ENCODE data around the gene NOTCH3. TPM values are rescaled to one million over a fixed set of nuclear protein-coding genes. Genes with fewer than 3 reads are reported as not detected.
A peak's percentile ranks its signal among the peaks of the same experiment; 100 is the strongest.

NOTCH3 gene
- polyA plus RNA-seq, 1 donor from 2014 or later, result not detected

DNA sequence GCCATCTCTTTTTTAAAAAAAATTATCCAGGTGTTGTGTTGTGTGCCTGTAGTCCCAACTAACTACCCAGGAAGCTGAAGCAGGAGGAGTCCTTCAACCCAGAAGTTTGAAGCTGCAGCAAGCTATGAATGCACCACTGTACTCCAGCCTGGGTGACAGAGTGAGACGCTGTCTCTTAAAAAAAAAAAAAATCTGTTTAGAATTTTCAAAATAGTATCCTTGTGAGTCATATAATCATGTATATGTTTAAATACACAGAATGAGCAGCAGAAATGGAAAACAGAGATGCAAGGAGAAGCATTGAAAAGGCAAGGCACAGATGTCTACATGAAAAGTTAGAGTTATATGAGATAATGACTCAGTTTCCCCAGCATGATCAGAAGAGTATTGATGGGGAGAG lies 62.4 kb downstream of the NOTCH3 start:
- Mint-ChIP-seq H3K9me3 (peaks cover 0 to 10% (median 0%) of the 10 kb centered on the region in 3 donors), H3K27me3 (peaks cover 4% of the 10 kb centered on the region), H3K4me1 (no peaks in the 10 kb centered on the region), H3K27ac (no peak overlapping the region), H3K36me3 (peaks cover 2% of the 10 kb centered on the region), H3K4me3 (no peak overlapping the region)

DNA sequence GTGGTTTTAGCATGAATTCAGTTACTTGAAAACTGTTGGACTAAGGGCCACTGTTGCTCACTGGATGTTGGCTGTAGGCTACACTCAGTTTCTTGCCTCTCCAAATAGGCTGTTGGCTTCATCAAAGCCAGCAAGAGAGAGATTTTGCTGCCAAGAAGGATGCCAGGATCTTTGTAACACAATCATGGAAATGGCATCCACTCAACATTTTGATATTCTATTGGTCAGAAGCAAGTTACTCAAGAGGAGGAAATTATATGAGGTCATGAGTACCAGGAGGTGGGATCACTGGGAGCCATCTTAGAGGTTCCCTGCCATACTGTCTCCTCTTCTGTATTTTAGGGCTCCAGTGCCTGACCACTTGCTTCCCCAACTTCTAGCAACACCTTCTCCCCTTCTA lies 63.0 kb downstream of the NOTCH3 start:
- no peak overlapping the region for H3K27ac Mint-ChIP-seq
- H3K36me3 Mint-ChIP-seq, result peaks cover 2% of the 10 kb centered on the region
- peaks cover 0 to 10% (median 0%) of the 10 kb centered on the region in 3 donors for H3K9me3 Mint-ChIP-seq
- peaks cover 4% of the 10 kb centered on the region for H3K27me3 Mint-ChIP-seq
- H3K4me3 Mint-ChIP-seq, result no peak overlapping the region
- H3K4me1 Mint-ChIP-seq, result no peaks in the 10 kb centered on the region

DNA sequence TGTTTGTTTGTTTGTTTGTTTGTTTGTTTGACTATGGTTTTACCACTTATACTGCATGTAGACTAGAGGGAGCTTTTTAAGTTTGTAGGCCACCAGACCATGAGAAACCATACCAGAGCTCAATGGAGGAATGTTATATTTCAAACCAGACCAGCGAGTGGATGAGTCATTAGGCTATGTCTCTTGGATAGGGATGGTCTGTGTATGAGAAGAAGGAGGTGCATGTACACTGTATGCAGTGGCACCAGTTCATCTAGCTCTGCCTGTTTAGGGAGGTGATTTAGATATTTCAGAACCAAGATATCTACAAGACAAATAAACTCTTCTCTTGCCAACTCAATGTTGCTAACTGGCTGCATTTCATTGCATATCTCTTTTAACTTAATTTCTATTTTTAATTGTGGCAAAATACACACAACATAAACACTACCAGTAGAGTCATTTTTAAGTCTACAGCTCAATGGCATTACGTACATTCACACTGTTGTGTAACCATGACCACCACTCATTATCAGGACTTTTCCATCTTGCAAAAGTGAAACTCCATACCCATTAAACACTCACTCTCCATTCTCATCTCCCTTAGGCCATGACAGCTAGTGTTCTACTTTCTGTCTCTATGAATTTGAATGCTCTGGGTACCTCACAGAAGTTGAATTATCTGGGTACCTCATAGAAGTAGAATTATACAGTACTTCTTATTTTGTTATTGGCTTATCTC lies 64.4 kb downstream of the NOTCH3 start:
- Mint-ChIP-seq H3K9me3 (peaks cover 0 to 10% (median 0%) of the 10 kb centered on the region in 3 donors), H3K27ac (no peak overlapping the region), H3K27me3 (peaks cover 6% of the 10 kb centered on the region), H3K36me3 (peaks cover 2% of the 10 kb centered on the region), H3K4me3 (no peak overlapping the region), H3K4me1 (no peaks in the 10 kb centered on the region)

DNA sequence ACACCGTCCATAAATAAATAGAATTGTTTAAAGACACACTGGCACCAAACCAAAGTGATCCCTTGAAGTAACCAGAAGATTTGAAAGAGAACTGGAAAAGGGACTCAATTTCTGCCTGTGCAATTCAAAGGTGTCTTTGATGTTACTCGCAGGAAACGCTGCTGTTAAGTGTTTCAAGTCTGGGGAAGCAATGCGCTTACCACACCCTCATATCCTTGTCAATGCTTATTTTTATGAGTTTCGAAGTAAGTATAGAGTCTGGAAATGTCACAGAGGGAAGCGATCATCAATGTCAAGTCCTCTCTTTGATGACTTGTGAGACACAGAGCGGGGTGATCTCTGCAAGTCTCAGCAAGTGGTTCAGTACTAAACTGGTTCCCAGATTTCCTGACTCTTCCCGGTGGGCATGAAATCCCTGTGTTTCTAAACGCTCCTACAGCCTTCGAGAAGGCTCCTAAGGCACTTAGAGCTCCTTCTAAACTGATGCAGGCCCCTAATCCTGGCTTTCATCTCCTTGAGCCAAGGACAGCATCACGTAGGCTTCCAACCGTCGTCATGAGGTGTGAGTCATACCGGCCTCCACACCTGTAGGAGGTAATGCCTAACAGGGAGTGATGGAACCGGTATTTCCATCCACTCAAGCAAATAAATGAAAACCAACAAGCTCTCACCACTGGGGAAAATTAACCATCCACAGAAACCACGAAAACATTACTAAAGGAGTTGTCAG lies 70.8 kb downstream of the NOTCH3 start:
- H3K4me1 Mint-ChIP-seq, result peaks cover 2 to 9% (median 2%) of the 10 kb centered on the region in 3 donors
- H3K9me3 Mint-ChIP-seq, result no peaks in the 10 kb centered on the region
- peaks cover 4% of the 10 kb centered on the region for H3K27me3 Mint-ChIP-seq
- H3K4me3 Mint-ChIP-seq, result no peak overlapping the region
- H3K36me3 Mint-ChIP-seq, result no peaks in the 10 kb centered on the region
- H3K27ac Mint-ChIP-seq, result peak overlapping the region in 1 of 3 donors; percentile 20

DNA sequence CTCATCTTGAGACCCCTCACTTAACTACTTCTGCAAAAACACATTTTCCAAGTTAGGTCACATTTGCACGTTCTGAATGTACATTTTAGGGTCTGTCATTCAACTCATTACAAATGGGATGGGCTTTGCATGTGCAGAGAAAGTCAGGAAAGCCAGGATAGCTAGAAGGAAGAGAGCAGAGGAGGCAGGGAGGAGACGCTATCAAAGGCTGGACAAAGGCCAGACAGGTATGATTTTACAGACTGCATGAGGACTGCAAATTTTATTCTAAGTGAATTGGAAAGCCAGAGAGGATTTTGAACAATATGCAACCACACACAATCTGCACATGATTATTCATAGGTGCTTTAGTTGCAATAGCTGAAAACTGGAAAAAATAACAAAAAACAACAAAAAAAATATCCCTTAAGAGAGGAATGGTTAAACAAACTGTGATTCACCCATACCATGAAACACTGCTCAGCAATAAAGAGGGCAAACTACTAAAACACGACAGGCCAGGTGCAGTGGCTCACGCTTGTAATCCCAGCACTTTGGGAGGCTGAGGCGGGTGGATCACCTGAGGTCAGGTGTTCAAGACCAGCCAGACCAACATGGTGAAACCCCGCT lies 72.5 kb downstream of the NOTCH3 start:
- peaks cover 5 to 19% (median 9%) of the 10 kb centered on the region in 3 donors for H3K4me1 Mint-ChIP-seq
- H3K27me3 Mint-ChIP-seq, result peaks cover 4% of the 10 kb centered on the region
- H3K4me3 Mint-ChIP-seq, result peak overlapping the region in 1 of 4 donors; percentile 19
- no peaks in the 10 kb centered on the region for H3K36me3 Mint-ChIP-seq
- no peaks in the 10 kb centered on the region for H3K9me3 Mint-ChIP-seq
- H3K27ac Mint-ChIP-seq, result peak overlapping the region in 2 of 3 donors; percentile 49 to 68

DNA sequence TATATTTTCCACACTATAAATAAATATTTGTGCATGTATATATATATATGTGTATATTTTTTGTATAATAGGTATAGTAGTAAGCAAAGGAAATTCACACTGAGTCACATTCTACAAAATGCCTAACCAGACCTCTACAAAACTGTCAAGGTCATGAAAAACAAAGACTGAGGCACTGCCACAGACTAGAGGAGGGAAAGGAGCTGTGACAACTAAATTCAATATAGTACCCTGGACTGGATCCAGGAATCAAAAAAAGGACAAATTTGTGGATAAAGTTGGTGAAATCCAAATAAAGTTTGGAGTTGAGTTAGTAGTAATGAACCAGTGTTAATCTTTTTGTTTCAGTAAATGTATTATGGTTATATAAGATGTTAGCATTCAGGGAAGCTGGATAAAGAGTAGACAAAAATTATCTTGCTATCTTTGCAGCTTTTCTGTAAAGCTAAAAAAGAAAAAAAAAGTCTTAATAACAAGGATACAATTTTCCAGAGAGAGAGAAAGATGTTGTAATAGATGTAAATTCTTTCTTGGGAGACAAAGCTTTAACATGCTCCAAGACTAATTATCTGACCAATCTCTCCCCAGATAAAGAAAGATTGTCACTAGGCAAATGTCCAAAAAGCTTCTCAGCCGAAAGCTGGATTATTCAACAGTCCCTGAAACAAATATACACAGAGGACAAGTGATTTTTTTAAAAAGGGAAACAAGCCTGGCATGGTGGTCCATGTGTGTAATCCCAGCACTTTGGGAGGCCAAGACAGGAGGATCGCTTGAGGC lies 74.5 kb downstream of the NOTCH3 start:
- Mint-ChIP-seq H3K36me3 (peaks cover 2% of the 10 kb centered on the region), H3K9me3 (no peaks in the 10 kb centered on the region), H3K27me3 (peaks cover 2% of the 10 kb centered on the region), H3K4me1 (peaks cover 5 to 19% (median 9%) of the 10 kb centered on the region in 3 donors), H3K4me3 (peak overlapping the region in 1 of 4 donors; percentile 93), H3K27ac (peak overlapping the region in 1 of 3 donors; percentile 96)

DNA sequence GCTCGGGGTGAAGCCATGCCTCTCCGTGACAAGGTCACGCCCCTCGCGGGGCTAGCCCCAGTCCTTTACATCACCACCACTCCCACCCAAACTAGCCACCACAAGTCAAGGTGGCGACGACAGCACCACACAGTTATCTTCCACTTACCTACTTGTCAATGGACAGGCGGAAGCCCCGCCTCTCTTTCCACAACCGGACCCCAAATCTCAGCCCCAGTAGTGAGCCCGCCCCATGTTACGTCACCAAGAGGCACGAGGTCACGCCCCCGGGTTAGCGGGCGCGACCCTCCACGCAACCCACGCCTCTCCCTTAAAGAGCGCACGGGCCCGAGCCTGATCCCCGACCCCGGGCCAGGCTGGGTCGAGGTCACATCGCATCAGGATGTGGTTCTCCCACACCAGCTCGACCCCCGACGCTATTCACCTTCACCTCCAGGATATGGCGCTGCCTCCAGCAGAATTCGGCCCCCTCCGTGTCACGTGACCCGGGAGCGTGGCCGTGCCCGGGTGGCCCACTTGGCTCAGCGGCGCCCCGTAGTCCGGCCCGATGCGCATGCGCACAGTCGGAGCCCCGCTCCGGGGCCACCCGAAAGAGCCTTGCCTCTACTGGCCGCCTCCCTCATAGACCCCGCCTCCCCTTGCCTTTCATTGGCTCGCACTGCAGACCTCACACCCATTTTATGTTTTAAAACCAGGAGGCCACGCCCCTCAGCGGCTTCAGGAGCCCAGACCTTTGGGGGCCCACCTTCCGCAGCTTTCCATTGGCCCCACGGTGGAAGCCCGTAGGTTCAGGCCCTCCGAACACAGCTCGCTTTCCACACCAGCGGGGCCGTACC lies 75.3 kb downstream of the NOTCH3 start:
- H3K36me3 Mint-ChIP-seq, result peaks cover 5% of the 10 kb centered on the region
- peaks cover 7 to 24% (median 9%) of the 10 kb centered on the region in 3 donors for H3K4me1 Mint-ChIP-seq
- H3K27me3 Mint-ChIP-seq, result peaks cover 2% of the 10 kb centered on the region
- peak overlapping the region; percentile 93 to 99 (median 98) for H3K4me3 Mint-ChIP-seq
- H3K9me3 Mint-ChIP-seq, result no peaks in the 10 kb centered on the region
- peak overlapping the region; percentile 90 to 99 (median 96) for H3K27ac Mint-ChIP-seq

DNA sequence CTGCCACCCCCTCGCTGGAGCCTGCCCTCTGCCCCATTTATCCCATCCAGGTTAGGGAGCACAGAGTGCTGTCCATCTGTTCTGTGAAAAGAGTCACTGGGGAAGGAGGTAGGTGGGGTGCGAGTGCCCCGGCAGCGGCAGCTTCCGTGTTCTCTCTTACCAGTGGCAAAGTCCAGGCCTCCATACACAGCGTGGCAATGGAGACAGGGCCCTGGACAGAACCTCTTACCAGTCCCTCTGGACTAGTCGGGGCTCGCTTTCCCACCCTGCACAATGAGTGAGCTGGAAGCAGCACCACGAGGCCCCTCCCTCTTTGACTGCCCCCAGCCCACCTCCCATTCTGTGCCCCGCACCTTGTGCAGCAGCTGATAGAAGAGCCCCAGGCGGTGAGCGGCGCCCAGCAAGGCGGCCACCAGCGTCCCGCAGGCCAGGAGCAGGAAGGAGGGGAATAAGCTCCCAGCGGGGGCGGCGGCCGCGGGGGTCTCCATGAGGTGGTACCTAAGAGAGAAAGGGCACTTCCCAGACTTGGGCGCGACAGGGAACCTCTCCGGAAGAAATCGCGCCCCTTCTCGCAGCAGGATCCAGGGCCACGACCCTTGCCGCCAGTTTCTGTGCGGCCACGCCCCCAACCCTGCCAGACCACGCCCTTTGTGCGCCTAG lies 76.1 kb downstream of the NOTCH3 start:
- peak overlapping the region; percentile 90 to 99 (median 96) for H3K27ac Mint-ChIP-seq
- peak overlapping the region; percentile 93 to 99 (median 98) for H3K4me3 Mint-ChIP-seq
- no peaks in the 10 kb centered on the region for H3K9me3 Mint-ChIP-seq
- peaks cover 7 to 24% (median 9%) of the 10 kb centered on the region in 3 donors for H3K4me1 Mint-ChIP-seq
- H3K36me3 Mint-ChIP-seq, result peaks cover 6% of the 10 kb centered on the region
- peaks cover 2% of the 10 kb centered on the region for H3K27me3 Mint-ChIP-seq

DNA sequence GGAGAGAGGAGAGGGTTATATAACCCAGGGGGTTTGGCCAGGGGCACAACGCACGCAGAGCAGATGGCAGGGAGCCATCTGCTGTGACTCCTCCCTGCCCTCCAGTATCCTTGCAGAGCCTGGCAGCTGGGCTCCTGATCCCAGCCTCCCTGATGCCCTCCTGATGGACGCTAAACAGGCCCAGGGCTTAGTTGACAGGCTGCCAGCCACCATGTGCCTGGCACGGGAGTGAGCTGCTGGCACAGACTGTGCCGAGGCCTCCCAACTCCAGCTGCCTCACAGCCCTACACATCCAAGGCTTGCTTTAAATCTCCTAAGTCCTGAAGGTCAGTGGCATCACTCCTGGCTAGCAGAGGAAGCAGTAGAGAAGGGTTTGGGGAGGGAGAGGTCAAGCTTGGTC lies 76.9 kb downstream of the NOTCH3 start:
- peak overlapping the region in 1 of 3 donors; percentile 96 for H3K27ac Mint-ChIP-seq
- H3K9me3 Mint-ChIP-seq, result no peaks in the 10 kb centered on the region
- peaks cover 6% of the 10 kb centered on the region for H3K36me3 Mint-ChIP-seq
- H3K4me1 Mint-ChIP-seq, result peaks cover 7 to 24% (median 9%) of the 10 kb centered on the region in 3 donors
- peaks cover under 1% of the 10 kb centered on the region for H3K27me3 Mint-ChIP-seq
- H3K4me3 Mint-ChIP-seq, result peak overlapping the region; percentile 93 to 99 (median 98)

DNA sequence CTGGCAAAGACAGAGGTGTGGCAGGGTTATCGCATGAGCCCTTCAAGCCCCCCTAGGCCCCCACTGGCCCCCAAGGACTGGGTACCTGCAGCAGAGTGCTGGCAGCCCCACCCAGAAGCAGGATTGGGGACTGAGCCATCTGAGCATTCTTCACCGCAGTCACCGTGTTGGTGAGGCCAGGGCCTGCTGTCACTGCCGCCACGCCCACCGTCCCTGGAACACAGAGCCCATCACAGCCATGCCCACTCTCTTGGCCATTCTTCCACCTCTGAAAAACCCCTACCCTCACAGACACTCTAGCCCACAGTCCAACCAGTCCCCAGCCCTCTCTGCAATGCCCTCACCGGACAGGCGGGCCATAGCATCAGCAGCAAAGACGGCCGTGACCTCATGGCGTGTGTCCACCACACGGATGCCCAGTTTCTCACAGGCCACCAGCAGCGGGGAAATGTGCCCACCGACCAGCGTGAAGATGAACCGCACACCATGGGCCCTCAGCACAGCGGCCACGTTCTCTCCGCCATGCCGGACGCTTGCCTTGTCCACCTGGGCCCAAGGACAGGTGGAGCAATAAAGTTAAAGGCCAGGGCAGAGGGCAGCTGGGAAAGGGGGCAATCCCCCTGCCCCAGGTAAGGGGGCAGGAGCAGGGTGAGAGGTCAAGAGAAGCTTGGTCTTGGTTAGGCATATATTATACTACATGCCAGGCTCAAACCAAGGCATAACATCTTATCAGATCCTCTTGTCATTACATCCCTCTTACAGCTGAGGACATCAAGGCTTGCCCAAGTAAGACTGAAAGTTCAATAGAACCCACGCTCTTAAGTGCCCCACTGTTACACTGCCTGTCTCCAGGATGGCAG lies 77.5 kb downstream of the NOTCH3 start:
- H3K4me1 Mint-ChIP-seq, result peaks cover 7 to 24% (median 9%) of the 10 kb centered on the region in 3 donors
- no peaks in the 10 kb centered on the region for H3K9me3 Mint-ChIP-seq
- no peaks in the 10 kb centered on the region for H3K27me3 Mint-ChIP-seq
- H3K36me3 Mint-ChIP-seq, result peaks cover 6% of the 10 kb centered on the region
- H3K27ac Mint-ChIP-seq, result peak overlapping the region in 1 of 3 donors; percentile 96
- H3K4me3 Mint-ChIP-seq, result peak overlapping the region; percentile 93 to 99 (median 98)

DNA sequence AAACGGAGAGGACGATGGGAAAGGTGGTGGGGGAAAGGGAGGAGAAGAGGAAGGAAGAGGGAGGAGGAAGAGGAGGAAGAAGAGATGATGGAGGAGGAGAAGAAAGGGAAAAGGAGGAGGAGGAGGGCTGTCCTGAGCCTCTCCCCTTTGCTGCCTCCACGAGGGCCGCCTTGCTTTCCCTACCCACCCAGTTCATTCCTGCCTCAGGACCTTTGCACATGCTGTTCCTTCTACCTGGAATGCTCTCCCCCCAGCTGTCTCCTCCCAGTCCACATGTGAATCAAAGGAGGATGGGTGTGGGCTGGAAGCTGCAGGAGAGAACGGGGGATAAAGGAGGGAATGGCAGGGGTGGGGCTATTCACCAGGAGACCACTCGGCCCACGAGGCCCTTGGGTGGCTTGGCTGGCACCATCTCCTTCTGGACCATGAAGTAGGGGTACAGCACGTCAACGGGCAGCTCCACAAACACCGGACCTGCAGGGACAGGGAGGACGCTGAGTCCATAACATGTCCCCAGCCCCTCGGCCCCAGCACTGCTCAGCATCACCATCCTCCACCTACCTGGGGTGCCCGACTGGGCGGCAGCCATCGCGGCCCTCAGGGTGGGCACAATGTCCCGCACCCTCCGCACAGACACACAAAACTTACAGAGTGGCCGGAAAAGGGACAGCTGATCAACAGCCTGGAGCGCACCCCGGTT lies 78.3 kb downstream of the NOTCH3 start:
- H3K27ac Mint-ChIP-seq, result no peak overlapping the region
- H3K9me3 Mint-ChIP-seq, result no peaks in the 10 kb centered on the region
- peaks cover 7 to 24% (median 9%) of the 10 kb centered on the region in 3 donors for H3K4me1 Mint-ChIP-seq
- peak overlapping the region in 1 of 4 donors; percentile 31 for H3K4me3 Mint-ChIP-seq
- H3K27me3 Mint-ChIP-seq, result no peaks in the 10 kb centered on the region
- peaks cover 7% of the 10 kb centered on the region for H3K36me3 Mint-ChIP-seq
